SK-N-DZ (cell line): ENCODE results near the gene TRIO.

Experiments
- DNase-seq: peaks from one replicate; pipeline ENCODE4 v3.0.0-alpha.2; 2015; ENCODE audit warnings: low spot score

Gene TRIO

DNA sequence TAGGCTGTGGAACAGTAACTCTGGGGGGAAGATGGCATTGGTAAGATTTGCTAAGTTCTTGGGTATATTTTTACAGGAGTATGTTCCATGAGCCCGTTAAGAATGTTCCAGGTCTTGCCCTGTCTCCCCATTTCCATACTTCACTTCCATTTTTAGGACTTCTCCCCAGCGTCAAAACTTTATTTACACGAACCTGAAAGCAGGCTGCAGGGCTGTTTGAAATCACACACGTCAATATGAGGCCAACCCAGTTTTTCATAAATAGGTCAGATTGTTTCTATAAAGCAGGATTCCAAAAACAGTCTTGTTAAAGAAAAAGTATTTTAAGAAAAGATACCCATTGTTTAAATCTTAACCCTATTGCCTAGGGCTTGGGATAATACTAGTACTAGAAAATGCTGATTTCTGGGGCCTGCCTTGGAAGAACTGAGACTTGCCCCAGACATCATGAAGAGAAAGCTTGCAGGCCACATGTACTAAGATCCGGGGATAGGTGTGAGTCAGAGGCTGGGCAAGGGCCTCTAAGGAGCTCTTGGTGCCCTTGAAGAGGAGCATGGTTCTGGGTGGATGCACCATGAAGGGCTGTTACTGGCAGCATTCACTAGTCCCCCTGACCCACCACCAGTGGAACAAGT lies 24.2 kb downstream of the TRIO start:
- no peak for DNase-seq

DNA sequence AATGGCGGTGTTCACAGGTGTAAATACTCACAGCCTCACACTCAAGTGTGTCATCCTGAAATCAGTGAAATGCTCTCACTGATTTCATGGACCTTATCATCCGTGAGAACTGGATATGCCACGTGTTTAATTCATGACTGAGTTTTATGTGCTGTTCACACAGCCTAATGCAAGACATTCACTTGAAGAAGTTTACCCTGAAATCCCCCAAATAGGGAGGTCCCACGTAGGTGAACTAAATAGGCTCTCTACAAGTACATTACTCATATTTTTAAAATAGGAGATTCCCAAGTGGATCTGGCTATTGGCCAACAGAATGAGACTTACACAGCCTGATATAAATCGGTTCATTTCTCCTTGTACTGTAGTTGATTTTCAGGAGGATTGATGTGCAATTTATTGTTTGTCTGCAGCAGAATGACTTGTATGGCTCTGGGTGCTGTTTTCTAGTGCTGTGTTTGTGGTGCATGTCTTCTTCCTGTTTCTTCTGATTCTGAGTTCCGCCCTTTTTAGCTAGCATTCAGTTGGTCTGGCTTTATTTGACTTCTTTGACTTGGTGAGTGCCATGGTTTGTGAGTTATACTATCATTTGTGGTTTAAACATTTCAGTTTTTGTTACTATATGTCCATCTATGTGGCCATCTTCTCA lies 25.1 kb downstream of the TRIO start:
- DNase-seq, result no peak

DNA sequence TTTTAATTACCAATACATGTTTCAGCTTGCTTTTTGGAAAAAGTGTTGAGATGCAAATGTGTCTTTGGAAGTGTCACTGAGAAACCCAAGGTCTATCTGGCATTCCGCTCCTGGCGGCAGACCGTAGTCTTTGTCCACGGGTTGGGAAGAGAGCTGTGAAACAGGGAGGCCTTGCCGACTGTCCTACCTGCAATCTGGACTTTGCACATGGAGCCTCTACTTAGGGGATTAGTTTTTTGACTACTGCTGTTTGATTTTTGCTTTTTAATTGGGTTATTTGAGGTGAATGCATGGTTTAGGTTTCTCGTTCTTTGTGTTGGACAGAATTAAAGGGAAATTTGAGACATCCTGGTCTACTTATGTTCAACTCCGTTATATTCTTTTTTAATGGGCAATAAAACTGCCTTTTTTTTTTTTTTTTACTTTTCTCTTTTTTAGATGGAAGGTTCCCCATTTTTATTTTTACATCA lies 25.7 kb downstream of the TRIO start:
- no peak for DNase-seq

DNA sequence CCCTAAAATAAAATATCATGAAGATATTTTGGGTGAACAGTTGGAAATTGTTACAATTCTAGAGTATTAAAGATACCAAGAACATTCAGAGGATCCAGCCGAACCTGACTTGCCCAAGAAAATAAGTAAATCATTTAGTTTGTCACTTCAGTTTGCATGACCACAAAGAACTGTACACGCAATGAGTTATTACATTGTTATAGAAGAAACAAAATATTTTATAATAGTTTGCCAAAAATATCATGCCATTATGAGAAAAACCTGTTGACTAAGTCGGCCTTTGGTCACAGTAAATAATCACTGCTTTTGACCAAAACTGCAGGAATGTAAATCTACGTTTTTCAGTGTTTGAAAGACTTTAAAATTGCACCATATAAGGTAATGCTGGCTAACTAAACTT lies 27.9 kb downstream of the TRIO start:
- no peak for DNase-seq

DNA sequence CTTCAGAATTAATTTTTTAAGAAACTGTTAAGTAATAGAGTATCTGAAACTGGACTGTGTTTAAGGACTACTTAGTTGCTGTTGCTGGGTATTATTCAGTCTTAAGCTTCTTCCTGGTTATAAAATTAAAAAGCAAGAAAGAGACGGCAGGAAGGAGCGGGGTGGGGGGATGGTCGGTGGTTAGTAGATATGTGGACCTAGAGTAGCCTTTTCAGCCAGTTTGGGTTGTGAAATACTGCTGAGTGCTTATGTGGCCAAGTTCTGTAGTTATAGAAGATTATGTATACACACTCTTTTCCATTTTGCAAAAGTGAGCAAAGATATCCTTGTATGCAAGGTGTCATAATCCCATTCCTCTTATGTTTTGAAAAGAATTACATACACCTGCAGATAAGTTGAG lies 28.5 kb downstream of the TRIO start:
- no peak for DNase-seq

DNA sequence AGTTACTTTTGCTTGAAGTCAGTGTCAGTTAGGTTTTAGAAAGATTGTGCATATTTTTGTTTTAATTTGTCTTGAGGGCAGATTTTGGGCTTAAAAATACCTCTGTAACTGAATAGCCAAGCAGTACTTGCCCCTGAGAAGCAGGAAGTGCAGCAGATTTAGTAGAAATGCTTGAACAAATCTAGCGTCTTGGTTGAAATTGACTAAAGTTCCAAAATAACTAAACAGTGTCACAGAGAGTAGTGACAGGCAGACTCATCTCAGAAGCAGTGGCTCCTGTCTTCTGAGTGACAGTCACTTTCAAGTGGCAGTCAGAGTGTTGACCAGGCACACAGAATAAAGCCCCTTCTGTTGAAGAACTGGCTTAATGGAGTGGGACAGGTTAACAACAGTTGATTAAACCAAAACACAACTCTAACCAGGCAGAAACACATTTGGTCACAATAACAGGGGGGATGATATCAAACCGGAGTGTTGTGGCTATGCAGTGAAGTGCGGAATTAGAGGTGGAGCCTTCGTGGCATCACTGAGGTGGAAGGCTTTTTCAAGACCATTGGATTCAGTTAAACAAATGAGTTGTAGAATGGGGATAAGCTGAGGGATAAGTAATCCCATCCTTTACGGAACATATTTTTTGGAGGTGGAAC lies 29.1 kb downstream of the TRIO start:
- no peak for DNase-seq

DNA sequence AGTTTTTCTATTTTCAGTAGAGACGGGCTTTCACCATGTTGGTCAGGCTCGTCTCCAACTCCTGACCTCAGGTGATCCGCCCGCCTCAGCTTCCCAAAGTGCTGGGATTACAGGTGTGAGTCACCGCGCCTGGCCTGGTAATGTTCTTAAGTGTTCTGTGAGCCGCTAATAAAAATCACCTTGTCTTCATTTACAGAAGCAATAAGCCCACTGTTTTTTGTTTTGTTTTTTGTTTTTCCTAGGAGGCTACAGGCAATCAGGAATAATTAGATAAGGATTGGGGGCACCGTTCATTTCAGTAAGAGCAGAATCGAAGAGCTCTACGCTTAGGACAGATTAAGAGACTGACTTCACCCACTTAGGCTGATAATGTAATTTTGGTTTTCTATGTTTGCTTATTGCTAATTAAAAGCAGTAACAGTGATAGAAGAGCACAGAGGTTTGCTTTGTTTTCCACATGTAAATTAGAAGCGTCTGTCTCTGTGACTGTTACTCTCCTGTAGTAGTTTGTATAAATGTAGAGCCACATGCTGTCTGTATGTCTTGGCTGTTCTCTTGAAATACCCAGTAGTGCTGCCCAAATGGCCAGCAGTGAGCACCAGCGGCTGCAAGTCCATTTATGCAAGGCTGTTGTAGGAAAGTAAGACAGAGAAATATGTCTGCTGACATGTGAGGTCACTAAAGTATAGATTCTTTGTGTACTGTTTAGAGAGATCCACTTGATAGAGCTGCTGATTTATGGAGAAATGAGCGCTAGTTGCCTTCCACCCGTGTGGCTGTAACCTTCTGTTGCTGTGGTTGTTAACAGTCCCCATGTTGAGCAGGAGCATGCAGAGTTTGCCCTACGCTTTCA lies 30.5 kb downstream of the TRIO start:
- DNase-seq, result no peak

DNA sequence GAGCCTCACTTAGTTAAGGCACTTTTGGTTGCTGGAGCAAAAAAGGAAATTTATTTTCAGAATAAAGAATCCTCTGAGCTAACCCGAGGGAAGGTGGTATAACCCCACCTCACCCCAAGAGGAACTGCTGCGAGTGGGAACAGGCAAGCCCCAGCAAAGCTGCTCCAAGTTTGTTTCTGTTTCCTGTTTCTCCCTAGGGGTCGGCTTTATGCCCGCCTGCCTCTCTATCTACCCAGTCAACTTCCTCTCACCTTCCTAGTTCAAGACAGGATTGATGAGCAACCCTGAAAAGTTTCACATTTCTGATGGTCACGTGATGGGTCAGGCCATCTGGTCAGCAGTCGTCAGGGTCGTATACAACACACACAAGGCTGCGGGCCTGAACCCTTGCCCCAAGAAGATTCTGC lies 31.1 kb downstream of the TRIO start:
- no peak for DNase-seq

DNA sequence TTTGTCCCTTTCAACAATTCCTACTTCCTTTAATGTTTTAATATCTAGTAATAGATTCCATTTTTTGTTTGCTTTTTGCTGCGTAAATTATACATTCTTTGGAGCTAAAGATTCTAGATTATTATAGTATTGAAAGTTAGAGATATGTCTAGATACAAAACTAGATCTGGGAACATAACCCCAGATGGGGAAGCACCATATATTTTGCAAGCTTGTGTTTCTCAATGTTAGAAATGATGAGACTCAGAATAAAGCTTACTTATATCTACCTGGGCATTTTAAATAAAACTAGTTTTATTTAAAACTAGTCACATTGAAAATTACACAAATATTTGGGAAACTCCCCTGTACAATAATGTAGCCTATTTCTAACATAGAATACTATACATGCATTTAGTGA lies 32.2 kb downstream of the TRIO start:
- no peak for DNase-seq

DNA sequence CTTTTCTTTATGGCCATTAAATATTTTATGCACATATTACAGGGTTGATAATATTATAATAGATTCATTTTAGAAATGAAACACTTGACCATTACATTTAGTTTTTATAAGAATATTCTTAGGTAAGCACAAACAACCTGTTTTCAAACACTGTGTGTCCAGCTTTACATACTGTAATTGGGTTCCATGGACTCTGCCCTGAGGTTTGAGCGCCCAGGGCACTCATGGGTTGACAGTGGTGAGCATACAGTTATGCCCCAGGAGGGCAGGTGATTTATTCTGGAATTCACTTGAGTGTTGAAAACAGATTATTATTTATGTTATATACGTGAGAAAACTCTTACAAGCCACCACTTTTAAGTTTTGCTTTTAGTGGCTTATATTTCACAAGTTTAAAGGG lies 33.7 kb downstream of the TRIO start:
- DNase-seq, result no peak

DNA sequence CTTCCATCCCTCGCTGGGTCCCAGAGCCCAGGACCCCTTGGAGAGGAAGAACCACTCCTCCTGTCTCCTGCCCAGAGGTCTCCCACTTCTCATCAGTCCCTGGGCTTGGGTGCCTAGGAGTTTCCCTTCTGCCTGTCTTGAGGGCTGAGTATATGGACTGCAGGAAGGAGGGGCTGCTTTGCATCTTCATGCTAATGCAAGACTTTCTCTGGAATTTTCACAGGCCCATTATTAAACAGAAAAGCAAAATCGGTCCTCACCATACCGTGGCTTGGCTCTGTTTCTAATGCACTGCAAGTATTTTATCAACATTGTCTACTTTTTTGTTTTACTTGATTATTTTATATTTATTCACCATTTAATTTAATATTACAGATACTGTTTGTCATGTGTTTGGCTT lies 34.5 kb downstream of the TRIO start:
- DNase-seq, result no peak

DNA sequence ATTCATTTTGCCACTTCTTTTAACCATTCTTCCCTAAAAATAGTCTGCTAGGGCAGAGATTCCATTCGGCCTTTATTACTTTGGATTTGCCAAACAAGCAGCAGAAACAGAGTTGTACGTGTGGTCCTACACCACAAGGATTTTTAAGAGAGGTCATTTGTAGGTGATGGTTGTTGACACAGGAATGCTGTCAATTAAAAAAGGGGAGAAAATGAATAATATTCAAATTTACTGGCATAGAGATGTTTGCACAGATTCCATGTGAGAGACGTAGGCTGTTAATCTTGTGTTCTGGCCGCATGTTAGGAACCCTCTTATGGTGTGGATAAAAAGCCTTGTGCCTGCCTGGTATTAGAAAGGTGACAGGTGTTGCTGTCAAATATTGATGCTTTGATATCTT lies 34.9 kb downstream of the TRIO start:
- no peak for DNase-seq

DNA sequence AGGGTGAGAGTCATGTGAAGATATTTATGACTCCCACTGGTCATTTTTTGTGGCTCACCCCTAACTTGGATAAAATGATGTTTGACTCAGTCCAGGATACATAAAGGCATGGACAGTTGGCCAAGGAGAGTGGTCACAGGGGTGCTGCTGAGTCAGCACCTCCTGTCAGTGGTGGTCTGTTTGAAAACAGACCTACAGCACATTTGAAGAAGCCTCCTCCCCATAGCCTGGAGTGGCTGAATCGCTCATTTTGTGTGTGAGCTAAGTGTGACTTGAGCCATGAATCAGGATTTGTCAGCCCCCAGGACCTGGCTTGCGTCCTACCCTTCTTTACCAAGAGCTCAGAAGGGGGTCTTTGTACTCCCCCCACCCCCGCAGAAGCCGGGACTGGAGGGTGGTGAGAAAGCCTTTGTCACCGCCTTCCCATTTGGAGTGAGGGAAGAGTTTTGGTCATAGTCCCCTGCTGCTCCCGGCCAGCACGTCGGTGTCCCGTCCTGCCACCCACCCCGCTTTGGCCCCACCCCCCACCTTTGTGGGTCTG lies 35.6 kb downstream of the TRIO start:
- peak; percentile 24 for DNase-seq

DNA sequence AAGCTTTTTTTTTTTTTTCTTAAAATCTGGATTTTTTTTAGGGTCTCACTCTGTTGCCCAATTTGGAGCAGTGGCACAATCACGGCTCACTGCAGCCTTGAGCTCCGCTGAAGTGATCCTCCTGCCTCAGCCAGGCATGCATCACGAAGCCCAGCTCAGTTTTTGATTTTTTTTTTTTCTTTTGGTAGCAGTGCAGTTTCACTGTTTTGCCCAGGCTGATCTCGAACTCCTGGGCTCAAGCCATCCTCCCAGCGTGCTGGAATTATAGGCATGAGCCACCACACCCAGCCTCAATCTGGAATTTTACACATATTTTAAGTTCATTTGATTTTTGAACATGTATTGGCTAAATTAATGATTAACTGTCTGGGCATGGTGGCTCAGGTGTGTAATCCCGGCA lies 36.3 kb downstream of the TRIO start:
- DNase-seq, result no peak

DNA sequence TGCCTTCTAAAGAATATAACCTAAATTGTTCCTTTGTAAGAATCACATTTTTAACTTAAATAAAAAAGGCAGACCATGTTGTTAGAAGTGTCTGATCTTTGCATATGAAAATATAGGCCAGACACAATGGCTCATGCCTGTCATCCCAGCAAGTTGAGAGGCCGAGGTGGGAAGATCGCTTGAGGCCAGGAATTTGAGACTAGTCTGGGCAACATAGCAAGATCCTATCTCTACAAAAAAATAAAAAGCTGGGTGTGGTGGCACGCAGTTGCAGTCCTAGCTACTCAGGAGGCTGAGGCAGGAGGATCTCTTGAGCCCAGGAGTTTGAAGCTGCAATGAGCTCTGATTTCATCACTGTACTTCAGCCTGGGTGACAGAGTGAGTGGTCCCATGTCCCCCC lies 37.3 kb downstream of the TRIO start:
- no peak for DNase-seq

DNA sequence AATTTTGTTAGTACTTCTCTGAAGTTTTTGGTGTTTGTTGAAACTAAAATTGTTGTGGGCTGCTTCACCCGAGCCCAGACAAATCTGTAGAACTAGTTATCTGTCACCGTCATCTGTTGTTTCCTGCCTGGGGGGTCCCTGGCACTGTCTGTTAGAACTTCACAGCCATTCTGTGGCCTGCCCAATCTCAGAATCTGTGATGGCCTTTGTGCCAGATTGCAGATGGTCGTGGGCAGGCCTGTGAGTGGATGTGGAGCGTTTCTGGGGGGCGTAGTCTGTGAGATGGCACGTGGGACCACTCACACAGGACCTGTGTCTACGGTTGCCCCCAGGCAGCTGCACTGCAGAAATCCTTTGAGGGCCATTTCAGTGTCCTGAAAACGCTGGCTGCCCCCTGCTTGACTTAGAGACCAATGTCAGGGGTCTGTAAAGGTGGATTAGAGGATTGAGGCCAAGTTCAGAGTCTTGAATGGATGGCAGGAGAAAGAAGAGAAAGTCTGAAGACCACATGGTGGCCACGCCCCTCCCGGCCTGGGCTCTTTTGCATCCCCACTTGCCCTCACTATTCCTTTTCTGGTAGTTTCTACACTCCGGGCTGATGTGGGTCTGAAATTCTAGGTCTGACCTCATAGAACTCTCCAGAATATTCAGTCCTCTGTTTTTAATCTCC lies 38.3 kb downstream of the TRIO start:
- no peak for DNase-seq

DNA sequence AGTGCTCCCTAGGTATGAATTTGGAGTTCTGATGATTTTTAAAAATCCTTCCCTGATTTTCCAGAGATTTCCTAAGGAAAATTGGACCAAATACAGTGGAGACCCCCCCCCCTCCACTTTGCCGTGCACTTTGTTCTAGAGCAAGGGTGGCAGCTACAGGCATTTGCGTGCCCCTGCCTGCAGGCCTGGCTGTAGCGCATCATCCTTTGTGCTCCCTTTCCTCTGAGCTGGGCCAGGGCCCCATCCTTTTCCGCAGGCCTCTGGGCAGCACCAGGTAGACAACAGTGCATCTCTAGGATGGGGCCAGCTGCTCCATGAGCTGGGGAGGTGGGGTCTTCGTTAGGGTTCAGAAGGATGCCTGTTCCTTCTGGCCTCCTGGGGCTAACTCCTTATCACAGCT lies 39.6 kb downstream of the TRIO start:
- DNase-seq, result peak; percentile 22

DNA sequence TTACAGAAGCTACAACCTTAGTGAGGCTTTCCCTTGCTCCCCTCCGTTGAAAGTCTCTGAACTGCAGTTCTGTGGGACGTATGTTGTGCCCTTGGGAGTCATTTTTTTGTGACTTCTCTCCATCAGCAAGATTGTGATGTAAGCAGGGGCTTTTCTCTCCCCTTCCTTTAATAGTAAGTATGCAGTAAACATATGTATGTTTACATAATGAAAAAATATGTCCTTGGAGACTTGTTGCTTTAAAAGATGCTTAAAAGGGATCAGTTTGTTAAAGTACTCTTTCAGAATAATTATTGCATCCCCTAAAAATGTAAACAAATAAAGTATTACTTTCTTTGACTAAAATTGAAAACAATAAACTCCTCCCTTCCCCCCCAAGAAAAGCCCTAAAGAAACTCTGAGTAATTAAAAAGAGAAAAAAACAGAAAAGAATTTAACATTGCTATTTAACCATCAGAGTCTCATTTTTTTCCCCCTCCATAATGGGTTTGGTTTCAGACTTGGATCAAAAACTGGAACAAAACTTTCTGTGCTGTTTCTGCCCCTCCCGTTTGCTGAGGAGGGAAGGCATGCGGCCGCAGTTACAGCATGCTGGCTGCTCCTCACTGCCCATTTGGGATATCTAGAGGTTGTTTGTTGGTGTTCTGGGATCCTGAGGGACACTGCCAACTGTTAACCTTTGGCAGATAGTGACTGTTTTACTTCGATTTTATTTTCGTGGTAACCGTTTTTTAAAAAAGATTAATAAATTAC lies 40.2 kb downstream of the TRIO start:
- DNase-seq, result no peak

DNA sequence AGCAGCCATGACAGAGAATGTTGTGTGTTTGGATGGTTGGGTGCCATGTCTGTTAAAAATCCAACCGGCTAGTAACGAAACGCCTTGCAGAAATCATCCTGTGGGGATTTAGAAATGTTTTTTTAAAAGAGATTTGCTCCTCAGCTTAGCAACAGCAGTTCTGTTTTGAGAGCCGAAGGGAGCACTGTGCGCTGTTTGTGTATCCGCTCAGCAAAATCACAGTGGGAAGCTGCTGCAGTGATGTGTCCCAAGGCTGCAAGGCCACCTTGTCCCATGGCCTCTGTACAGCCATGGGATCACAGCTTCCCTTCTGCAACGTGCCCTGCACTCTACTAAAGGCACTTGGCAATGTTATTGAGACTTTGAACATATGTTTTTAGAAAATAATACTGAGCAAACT lies 40.9 kb downstream of the TRIO start:
- no peak for DNase-seq

DNA sequence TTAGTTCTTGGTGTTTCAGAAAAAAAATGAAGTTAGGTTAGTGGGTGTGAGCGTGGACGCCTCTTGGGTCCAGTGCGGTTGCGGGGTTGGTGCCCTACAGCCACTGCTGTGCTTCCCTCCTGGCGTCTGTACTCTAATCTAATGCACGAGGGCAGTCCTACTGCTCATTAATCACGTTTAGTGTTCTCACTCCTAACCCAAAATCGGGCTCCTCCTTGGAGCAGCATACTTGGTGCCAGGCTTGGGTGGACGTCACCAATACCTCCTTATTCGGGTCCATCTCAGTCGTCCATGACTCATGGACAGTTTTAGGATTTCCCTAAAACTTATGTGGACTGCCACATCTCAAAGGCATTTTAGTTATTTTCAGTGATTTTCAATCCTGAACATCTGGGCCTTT lies 41.6 kb downstream of the TRIO start:
- no peak for DNase-seq
